Activated CD8-positive, alpha-beta memory T cell treated with anti-CD3 and anti-CD28 coated beads for 24 hours (primary cell): ENCODE data around the gene DEFB127.
"Not testable (repeated sequence)": the region's sequence is repeated elsewhere in the genome, so short reads cannot be mapped to it uniquely, and the experiment has no call there.

Experiments used
- DNase-seq: peaks from one replicate; pipeline ENCODE4 v3.0.0-alpha.2; 2020

Gene DEFB127

DNA sequence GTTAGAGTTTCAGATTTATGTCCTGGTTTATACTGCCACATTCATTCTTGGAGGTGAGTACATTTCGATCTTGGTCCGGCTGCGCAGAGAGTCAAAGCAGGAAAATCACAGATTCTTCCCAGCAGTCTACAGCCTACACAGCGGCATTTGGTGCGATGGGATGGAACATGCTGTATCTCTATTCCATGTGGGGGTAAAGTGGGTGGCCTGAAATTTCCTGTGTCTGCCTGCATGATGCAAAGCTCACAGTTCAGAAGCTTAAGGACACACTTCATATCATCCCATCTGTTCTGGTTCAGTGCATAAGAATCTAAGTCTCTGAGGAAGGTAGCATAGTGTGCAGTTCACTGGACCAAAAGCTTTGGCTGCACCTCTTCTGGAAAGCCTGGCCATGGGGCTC is at the start of gene DEFB127:
Gene DEFB127, plus strand, starts transcription at position 301 of the 400 bp plus-strand sequence. Its CDS starts 91 bp downstream, at position 392.
- DNase-seq = no peak

DNA sequence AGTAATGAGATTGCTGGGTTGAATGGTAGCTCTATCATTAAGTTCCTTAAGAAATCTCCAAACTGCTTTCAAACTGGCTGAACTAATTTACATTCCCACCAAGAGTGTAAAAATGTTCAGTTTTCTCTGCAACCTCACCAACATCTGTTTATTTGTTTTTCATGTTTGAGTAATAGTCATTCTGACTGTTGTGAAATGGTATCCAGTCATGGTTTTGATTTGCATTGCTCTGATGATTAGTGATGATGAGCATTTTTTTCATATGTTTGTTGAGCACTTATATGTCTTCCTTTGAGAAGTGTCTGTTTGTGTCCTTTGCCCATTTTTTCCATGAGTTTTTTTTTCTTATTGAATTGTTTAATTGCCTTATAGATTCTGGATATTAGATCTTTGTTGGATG is 44.9 kb upstream of the DEFB127 start:
- DNase-seq = no peak

- no peak for DNase-seq
Measured at GRCh38 chr20:117518-117917, 39.7 kb upstream of the DEFB127 start.

GRCh38 chr20:129786-130323 is 27.4 kb upstream of the DEFB127 start:
- DNase-seq = not testable (repeated sequence)

DNA sequence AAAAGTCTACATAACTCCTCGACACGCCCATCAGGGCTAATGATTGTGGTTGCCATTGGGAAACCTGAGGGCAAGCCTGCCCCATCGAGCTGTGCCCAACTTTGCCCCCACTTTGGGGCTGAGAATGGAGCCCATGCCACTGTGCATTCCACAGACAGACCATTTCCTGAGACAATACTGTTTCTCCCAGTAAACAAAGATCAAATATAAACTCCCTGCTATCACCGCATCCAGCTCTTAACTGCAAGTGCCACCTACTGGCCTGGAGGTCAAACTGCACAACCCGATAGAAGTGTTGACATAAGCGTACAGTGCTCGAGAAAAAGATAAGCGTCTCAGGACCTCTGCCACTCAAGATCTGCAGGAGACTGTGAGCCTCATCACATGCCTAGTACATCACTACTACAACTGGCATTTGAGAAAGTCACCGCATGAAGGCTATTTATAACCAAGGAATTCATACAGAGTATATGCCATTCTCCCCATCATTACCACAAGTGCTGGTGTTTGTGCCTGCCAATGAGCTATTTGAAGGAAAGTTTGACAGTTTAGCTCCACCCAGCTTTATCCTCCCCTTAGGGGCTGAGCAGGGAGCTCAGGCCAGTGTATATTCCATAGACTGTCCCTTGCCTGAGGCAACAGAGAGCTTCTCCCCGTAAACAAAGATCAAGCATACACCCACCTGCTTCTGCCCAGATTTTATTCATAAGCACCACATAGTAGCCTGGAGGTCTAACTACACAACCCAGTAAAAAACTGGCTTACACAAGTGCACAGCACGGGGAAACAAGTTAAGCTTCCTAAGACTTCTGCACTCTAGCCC is 19.4 kb upstream of the DEFB127 start:
- DNase-seq = no peak

- no peak for DNase-seq
Measured at GRCh38 chr20:142290-142689, 15.0 kb upstream of the DEFB127 start, which contains the start of gene DEFB126. DEFB126 (plus strand) TSS chr20:142590; CDS start chr20:142629, 39 bp downstream.

DNA sequence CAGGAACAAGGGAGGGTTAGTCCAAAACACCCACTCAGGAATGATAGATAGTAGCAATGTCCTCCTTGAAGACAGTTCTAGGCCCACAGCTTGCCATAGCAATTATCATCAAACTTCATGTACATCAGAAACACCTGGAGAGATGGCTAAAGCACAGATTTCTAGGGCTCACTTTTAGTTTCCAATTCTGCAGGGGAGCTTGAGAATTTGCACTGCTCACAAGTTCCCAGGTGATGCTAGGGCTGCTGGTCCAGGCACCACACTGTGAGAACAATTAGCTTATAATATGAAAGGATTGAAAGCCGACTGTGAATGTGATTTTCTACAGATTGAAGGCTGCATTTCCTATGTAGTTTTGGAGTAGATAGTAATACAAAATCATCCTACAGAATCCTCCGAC is 11.4 kb upstream of the DEFB127 start:
- no peak for DNase-seq

DNA sequence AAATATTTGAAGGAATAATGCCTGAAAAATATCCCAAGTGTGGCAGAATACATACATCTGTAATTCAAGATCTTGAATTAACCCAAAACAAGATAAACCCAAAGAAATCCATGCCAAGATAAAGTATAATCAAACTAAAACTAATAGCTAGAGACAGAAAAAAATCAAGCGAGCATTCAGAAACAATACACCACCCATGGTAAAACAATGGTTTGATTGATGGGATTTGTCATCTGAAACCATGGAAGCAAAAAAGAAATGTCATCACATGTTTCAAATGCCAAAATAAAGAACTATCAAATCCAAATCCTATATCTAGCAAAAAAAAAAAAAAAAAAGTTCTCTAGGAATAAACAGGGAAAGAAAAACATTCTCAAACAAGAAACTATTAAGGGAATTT is 5.1 kb upstream of the DEFB127 start:
- no peak for DNase-seq

DNA sequence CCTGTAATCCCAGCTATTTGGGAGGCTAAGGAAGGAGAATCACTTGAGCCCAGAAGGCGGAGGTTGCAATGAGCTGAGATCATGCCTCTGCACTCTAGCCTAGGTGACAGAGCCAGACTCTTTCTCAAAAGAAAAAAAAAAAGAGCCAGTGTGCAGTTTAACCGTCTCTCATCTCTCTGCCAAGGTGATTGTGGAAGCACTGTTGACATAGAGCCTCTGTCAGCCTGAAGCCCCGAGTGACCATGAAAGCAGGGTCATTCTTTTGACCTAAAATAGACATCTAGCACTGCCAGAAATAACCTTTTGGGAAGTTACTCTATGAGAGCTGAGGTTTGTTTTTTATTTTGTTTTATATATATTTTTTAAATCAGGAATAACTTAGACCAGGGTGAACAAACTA is 7.4 kb downstream of the DEFB127 start:
- DNase-seq = no peak

GRCh38 chr20:168876-169275 is 11.6 kb downstream of the DEFB127 start:
- DNase-seq = no peak

GRCh38 chr20:184288-184687 is 27.0 kb downstream of the DEFB127 start:
- DNase-seq = no peak

- DNase-seq = no peak
Measured at GRCh38 chr20:187733-188132, 30.5 kb downstream of the DEFB127 start.

DNA sequence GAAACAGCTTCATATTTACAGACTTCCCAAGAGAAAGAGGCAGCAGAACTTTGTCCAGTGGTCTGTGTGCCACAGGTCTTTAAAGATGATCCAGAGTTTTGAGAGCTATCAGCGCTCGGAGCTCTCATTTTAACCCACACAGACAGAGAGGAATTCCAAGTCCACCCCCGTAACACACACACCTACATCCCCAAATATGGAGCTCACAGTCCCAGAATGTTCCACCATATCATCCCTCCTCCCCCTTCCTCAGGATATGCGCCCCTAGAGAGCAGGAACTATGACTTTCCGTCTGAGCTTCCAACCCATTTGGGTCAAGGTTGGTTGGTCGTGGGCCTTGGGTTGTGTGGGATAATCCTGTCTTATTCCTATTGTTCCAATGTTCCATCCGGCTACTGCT is 32.4 kb downstream of the DEFB127 start, which contains the start of gene DEFB128:
Gene DEFB128, minus strand, starts transcription at position 101 of the 400 bp plus-strand sequence. Its CDS starts 88 bp downstream, at position 13.
- no peak for DNase-seq

- no peak for DNase-seq
Measured at GRCh38 chr20:198225-198624, 41.0 kb downstream of the DEFB127 start.

DNA sequence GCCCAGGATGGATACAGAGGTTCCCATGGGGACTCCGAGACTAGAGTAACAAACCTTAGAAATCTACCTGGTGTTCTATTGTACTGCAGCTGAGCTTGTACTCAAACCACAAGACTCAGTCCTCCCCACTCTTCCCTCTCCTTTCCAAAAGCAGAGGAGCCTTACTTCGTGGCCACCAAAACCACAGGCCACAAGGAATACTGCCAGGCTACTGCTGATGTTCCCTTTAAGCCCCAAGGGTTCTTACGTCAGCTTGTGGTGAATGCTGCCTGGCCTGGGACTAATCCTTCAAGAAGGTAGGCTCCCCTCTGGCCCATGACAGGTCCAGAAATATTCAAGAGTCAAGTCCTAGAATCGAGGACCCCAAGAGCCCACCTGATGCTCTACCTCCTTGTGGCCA is 42.7 kb downstream of the DEFB127 start:
- no peak for DNase-seq

GRCh38 chr20:203630-204029 is 46.4 kb downstream of the DEFB127 start:
- not testable (repeated sequence) for DNase-seq
